NCI-H1930 (cell line): ENCODE results near the gene FBXW12.
"Not testable (repeated sequence)": the region's sequence is repeated elsewhere in the genome, so short reads cannot be mapped to it uniquely, and the experiment has no call there.

Source experiments
- DNase-seq, 2 experiments: peaks; one replicate each; lab custom pipeline; 2025; lab: John Stamatoyannopoulos, UW

Gene FBXW12

GRCh38 chr3:48372862-48373435, 930 bp downstream of the FBXW12 start:
- no peak for DNase-seq

GRCh38 chr3:48387634-48388033, 15.6 kb downstream of the FBXW12 start:
- no peak for DNase-seq

GRCh38 chr3:48388966-48389365, 16.9 kb downstream of the FBXW12 start:
- no peak for DNase-seq

GRCh38 chr3:48394391-48394790, 22.4 kb downstream of the FBXW12 start:
- no peak for DNase-seq

GRCh38 chr3:48395714-48396113, 23.7 kb downstream of the FBXW12 start:
- no peak for DNase-seq

- DNase-seq, result no peak
Measured at GRCh38 chr3:48397767-48398681, 26.0 kb downstream of the FBXW12 start.

DNA sequence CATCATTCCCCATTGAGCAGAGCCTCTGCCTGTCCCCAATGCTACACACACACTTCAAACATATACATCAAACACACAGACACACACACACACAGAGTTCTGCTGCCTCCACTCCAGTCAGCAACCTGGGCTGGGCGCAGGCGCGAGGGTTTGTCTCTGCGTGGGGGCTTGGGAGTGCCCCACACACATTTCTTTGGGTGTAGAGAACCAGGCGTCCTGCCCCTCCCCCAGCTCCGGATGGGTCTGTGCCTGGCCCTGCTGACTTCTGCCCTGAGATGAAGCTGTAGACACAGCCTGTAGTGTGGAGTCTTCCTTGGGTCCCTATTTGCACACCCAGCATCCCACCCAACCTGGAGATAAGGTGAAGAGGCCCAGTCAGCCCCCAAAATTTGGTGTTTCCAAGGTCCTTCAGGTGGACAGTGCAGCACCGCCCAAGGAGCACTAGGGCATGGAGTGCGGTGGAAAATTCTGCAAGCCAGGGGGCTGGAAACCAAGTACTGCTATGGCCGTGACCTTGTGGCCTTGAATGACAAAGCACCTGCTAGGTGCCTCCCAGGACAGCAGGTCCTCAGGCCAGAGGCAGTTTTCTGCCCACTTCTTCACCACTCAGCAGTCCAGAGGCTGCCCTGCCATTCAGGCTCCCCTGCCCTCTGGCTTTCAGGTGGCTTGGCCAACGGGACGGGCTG, 26.8 kb downstream of the FBXW12 start:
- no peak for DNase-seq

DNA sequence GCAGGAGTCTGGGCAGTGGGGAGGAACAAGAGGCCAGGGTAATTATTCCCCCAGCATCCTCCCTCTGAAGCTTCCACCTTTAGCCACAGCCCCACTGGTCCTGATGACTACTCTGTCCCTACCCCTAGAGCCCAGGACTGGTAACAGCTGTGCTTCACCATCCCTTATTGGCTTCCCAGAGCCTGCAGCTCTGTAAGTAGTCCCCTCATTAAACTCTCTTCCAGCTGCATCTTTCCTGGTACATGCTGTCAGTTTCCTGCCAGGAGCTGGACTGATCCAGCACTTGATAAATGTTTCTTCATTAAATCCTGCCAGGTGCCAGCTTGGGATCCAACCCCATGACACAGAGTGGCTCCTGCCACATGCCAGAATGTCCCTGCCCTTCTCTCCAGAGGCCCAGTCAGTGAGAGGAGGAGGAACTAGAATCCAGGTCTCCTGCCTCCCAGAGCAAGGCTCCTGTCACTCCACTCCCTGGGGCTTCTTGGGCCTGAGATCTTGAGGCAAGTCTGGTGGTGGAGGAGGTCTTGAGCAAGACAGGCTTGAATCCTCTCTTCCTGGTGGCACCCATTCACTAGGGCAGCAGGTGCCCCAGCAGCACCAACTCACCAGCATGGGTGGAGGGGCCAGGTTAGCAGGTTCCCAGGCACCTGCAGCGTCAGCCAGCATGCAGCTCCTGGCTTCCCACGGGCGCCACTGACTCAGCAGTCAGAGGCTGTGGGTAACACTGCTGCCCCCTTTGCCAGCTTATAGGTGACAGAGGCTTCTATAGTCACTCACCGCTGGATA, 27.6 kb downstream of the FBXW12 start:
- no peak for DNase-seq

- peak; percentile 19 to 20 for DNase-seq
Measured at GRCh38 chr3:48400824-48401433, 28.9 kb downstream of the FBXW12 start.

DNA sequence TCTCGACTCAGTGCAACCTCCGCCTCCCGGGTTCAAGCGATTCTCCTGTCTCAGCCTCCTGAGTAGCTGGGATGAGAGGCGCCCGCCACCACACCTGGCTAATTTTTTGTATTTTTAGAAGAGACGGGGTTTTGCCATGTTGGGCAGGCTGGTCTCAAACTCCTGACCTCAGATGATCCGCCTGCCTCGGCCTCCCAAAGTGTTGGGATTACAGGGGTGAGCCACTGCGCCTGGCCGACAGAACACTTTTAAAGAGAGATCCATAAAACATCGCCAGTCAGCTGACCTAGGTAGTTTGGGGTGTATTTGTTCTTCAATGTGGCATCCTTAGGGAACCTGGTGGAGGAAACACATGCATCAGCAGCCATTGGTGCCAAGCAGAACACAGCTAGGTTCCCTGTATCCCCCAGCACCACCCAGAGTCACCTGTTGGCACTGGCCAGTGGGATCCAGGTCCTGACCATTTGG, 29.4 kb downstream of the FBXW12 start:
- DNase-seq, result not testable (repeated sequence)

- no peak for DNase-seq
Measured at GRCh38 chr3:48402281-48402732, 30.3 kb downstream of the FBXW12 start.

- no peak for DNase-seq
Measured at GRCh38 chr3:48402907-48403306, 30.9 kb downstream of the FBXW12 start.

GRCh38 chr3:48403533-48404439, 31.8 kb downstream of the FBXW12 start:
- DNase-seq, result no peak

DNA sequence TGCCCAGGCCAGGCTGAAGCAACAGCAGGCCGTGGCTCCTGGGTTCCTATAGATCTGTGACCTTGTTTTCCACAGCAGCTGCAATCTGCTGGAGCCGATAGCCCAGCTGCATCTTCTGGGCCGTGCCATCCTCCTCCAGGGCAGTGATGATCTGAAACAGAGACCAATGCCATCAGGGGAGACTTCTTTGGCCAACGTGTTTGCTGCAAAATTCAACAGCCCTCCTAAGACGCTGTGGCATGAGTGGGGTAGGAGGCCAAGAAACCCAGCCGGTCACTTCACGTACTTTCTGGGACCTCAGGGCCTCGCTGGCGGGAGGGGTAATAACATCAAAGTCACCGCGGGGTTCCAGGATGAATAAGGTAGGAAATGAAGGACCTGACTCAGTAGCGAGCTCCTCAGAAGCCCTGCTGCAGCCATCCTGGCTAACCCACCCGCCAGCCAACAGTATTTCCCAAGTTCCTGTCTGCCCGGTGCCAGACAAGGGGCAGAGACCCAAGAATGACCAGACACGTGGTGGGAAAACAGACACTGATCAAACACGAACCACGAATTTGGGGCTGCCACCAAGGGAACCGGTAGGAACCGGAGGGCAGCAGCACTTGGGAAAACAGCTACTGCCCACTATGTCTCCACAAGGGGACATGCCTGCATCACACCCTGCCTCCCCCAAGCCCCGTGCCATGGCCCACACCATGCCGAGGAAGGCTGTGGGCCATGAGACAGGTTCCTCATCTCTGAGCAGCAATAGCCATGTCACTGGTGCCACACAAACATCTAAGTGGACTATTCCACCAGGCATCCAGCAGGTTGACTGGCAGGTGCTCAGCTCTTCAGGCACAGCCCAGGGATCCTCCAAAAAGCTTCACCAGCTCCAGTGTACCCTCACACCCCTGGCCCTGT, 32.7 kb downstream of the FBXW12 start:
- no peak for DNase-seq

DNA sequence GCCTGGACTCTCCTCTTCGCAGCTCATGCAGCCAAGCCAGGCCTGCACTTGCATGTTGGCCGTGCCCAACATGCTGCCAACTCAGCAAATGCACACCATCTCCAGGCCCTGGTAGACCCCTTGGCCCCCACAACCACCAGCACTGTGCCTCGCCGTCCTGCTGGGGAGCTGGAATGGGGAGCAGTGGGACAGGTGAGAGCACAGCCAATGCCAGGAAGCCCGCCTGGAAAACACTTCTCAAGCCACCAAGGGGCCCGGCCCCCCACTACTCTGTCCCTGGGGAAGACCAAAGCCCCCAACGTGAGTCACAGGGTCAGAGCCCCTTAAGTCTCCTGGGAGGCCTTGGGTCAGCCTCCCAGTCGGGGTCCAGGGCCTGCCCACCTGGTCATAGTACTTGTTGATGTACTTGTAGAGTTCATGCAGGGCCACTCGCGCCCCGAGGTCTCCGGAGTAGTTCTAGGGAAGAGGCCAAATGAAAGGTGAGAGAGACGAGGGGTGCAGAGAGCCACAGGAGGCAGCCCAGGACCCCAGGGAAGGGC, 33.4 kb downstream of the FBXW12 start:
- no peak for DNase-seq

- DNase-seq, result no peak
Measured at GRCh38 chr3:48405971-48406370, 34.0 kb downstream of the FBXW12 start.

GRCh38 chr3:48406443-48407431, 34.7 kb downstream of the FBXW12 start:
- DNase-seq, result no peak
